GM13976 (cell line): Measurements from ENCODE around the gene GPC3.

ENCODE experiments used
- DNase-seq: peaks from one replicate; pipeline ENCODE4 v3.0.0; 2012; ENCODE audit warnings: low spot score
- CTCF ChIP-seq: IDR thresholded peaks from 2 replicates; pipeline ENCODE4 v1.5.1; 2012; ENCODE audit warnings: borderline replicate concordance, mild to moderate bottlenecking; ENCODE audit not compliant: insufficient read depth; ENCODE audit errors: extremely low read depth, missing control alignments, control extremely low read depth
- in situ Hi-C: fragments of 300-500 bp; cut with MboI; formaldehyde crosslinking; loops from one replicate; pipeline ENCODE4 v1.12.0; 2022; ENCODE audit warnings: low sequenced_read_pairs, mixed read lengths, inconsistent platforms; ENCODE audit not compliant: unreplicated experiment

Gene GPC3

GRCh38 chrX:133985967-133986683, 731 bp upstream of the GPC3 start:
- no peak for DNase-seq
- in situ Hi-C loops, result no loop called here
- no peak for TF ChIP-seq CTCF

GRCh38 chrX:133984857-133985163, 584 bp downstream of the GPC3 start:
- TF ChIP-seq CTCF, result no peak
- in situ Hi-C loops, result no loop called here
- no peak for DNase-seq

GRCh38 chrX:133983974-133984845, 1.2 kb downstream of the GPC3 start:
- in situ Hi-C loops, result no loop called here
- no peak for TF ChIP-seq CTCF
- no peak for DNase-seq

- in situ Hi-C loops, result no loop called here
- DNase-seq, result no peak
- TF ChIP-seq CTCF, result no peak
These were observed 2.0 kb downstream of the GPC3 start for GRCh38 chrX:133983256-133983973.

- in situ Hi-C loops, result no loop called here
- no peak for DNase-seq
- no peak for TF ChIP-seq CTCF
These were observed 3.5 kb downstream of the GPC3 start for GRCh38 chrX:133981924-133982323.

- DNase-seq, result no peak
- TF ChIP-seq CTCF, result no peak
- in situ Hi-C loops, result no loop called here
These were observed 4.4 kb downstream of the GPC3 start for GRCh38 chrX:133980832-133981588.
